ENCODE measurements around the gene CLEC17A.
"Not testable (repeated sequence)": the region's sequence is repeated elsewhere in the genome, so short reads cannot be mapped to it uniquely, and the experiment has no call there.

Gene CLEC17A

DNA sequence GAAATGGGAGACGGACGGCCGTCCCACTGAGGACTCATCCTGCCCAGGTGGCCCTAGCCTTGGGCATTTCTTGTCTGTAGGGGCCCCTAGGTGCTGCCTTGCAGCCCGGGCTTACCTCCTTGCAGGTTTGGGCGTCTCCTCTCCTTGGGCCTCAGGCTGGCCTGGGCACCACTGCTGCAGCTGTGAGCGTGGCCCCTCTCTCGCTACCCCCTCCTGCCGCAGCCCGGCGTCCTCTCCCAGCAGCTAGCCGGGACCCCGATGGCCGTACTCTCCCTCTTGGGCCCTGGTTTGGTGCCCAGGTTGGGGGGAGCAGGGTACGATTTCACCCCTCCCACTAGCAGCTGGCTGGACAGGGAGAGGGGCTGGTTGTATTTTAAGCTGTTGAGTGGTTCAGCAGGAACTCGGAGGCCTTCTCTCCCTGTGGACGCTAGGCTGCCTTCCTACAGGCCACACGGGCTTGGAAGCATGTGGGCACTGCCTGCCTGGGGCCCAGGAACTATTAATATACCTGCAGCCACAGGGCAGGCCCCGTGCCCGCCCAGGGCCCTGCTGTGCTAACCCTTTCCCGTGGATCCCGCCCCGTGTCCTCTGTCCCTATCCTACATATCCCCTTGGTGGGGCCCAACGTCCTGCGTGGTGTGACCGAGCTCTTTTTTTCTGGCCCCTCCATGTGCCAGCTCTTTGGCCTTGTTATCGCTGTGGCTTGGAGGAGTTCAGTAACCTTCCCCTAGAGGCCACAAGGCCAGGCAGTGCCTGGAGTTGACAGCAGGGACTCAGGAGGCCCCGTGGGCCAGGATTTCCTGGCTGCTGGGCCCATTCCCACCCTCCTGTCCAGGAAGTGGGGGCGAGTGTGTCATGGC is 22.7 kb upstream of the CLEC17A start:
- DNase-seq: no peak

- DNase-seq: no peak
Measured at GRCh38 chr19:14560776-14561108, 22.1 kb upstream of the CLEC17A start.

DNA sequence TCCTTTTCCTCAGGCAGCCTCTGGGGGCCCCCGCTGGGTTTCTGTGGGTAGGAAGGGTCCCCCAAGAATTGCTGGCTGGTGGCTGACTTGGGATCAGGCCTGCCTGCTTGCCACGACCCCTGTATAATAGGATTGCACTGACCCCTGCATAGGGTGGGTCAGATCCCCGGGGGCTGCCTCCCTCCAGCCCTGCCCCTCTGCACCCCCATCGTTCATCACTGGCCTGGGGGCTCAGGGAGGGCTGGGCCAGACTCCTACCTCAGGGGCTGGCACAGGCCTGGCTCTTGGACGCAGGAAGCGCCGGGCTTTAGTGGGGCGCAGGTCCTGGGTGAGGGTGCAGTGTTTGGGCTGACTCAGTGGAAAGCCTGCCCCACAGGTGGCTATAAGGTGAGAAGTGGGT is 21.6 kb upstream of the CLEC17A start:
- no peak for DNase-seq

DNA sequence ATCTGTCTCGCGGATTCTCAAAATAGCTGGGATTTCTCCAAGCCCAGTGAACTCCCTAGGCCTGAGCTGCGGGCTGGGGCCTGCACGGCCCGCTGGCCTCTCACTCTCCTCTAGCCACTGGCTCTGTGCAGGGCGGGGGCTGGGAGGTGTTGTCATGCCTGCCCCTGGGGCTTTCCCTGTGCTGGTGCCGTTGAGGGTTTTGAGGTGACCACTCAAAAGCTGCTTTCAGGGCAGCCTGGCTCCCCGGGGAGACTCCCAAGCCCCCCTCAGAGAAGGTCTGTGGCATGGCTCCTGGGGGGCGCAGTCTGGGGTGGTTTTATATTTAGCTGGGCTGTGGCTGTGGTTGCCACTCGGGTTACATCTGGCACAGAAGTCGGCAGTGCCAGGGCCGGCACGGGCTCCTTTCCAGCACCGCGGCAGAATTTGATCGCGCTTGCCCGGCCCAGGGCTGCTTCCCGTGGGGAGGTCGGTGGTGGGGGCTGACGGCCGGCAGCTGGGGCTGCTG is 21.0 kb upstream of the CLEC17A start:
- DNase-seq: no peak

DNA sequence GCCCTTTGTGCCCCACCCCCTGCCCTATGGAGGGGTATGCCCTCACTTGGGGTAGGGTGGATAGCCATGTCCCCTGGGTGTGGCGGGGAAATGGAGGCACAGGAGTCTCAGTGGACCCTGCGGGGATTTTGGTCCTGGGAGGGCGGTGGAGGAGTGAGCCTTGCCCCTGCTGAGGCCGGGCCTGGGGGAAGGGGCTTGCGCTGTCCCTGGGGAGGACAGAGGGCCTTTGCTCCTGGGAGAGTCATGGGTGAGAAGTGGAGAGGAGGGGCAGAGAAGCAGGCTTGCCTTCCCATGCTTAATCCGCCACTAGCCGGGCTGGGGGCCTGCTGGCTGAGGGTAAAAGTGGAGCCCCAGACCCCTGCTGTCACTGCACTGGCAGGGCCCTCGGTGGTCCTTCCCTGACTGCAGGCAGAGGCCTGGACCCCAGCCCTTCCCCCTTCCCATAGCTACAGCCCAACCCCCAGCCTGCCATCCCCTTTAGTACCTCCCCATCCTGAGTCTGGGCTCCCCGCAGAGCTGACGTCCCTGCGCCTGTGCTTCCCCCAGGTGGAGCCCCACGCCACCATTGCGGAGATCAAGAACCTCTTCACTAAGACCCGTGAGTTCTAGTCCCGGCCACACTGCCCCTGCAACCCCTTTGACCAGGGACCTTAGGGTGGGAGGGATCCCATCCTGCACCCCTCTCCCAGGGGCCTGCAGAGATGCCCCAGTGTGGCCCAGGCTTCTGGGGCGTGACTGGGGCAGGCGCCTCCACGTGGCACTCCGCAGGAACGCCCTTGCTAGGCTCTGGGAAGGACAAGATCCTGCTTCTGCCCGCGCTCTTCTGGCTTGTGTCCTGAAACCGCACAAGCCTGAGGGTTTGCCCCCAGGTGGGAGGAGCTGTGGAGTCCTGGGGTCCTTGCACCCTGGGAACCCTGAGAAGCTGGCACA is 20.0 kb upstream of the CLEC17A start:
- DNase-seq: no peak

DNA sequence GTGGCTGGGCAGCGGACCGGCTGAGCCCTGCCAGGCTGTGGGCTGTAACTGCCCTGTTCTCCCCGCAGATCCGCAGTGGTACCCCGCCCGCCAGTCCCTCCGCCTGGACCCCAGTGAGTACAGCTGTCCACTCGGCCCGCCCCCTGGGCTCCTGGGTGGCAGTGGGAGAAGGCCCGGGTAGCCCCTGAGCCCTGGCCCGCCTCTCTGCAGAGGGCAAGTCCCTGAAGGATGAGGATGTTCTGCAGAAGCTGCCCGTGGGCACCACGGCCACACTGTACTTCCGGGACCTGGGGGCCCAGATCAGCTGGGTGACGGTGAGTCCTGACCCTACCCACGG is 19.3 kb upstream of the CLEC17A start:
- no peak for DNase-seq

GRCh38 chr19:14563989-14564651 is 18.8 kb upstream of the CLEC17A start:
- no peak for DNase-seq

DNA sequence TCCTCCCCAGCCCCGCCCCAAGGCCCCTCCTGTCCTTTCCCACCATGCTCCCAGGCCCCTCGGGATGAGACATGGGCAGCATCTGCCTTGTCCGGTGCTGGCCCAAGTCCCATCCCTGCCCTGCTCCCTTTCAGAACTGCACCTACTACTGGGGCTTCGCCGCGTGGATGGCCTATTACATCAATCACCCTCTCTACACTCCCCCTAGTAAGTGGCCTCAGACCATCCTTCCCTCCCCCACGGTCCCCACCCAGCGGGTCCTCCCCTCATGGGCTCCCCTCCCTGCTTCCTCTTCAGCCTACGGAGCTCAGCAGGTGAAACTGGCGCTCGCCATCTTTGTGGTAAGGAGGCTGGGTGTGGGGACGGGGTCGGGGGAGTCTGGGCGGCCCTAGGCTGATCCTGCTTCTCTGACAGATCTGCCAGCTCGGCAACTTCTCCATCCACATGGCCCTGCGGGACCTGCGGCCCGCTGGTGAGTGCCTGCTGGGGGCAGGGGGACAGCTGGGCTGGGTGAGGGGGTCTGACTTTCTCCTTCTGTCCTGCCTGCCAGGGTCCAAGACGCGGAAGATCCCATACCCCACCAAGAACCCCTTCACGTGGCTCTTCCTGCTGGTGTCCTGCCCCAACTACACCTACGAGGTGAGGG is 18.1 kb upstream of the CLEC17A start:
- not testable (repeated sequence) for DNase-seq

- no peak for DNase-seq
Measured at GRCh38 chr19:14565298-14565679, 17.6 kb upstream of the CLEC17A start.

GRCh38 chr19:14565765-14566711 is 16.8 kb upstream of the CLEC17A start:
- DNase-seq: no peak

- no peak for DNase-seq
Measured at GRCh38 chr19:14566712-14567077, 16.2 kb upstream of the CLEC17A start.

DNA sequence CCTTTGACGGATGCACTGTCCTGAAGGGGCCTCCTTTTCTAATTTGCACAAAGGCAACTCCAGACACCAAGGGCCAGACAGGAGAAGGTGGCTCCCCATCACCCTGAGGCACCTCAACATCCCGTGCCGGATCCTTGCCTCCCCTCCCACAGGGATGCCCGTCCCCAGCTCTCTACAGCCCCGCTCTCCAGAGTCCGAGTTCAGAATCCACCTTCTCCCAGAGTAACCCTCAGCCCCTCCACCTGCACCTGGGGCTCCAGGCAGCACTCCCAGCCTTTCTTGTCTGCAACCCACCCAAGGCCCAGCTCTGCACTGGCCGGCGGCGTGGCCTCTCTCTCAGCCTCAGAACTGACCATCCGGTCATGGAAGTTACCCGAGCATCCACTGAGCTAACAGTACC is 15.8 kb upstream of the CLEC17A start:
- no peak for DNase-seq

- no peak for DNase-seq
Measured at GRCh38 chr19:14570864-14571527, 11.9 kb upstream of the CLEC17A start.

DNA sequence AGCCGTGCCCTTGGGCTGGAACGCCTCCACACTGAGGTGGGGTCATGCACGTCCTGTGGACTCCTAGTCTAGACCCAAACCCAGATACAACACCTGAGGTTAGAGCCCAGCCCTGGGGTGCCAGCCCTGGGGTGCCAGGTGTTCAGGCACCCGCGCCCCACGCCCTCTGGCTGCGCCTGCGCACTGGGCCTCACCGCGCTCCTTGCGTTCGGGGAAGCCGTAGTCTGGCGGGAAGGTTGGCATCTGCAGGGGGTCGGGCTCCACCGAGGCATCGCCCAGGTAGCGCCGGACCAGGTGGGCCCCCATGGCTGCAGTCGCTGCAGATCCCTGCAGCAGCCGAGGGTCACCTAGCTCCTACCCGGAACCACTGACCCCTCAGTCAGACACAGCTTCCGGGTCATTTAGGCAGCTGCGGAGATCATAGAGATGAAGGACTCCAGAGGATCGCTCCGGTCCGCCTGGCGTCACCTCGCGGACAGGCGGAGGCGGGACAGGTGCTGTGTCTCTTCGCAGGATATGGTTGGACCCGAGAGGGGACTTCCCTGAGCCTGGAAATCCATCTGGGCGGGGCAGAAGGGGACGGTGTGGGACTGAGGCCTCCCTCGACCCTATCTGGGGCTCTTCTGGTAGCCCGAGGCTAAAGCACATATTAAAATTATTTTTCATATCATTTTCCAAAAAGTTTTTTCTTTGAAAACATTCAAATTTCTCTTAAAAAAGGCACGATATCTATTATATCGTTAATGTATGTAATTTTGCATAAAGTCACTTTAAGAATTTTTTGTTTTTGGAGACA is 11.0 kb upstream of the CLEC17A start, which contains the start of gene NDUFB7:
Gene NDUFB7, minus strand, starts transcription at position 372 of the 796 bp plus-strand sequence. Its CDS starts 66 bp downstream, at position 306.
- peak; percentile 82 for DNase-seq

DNA sequence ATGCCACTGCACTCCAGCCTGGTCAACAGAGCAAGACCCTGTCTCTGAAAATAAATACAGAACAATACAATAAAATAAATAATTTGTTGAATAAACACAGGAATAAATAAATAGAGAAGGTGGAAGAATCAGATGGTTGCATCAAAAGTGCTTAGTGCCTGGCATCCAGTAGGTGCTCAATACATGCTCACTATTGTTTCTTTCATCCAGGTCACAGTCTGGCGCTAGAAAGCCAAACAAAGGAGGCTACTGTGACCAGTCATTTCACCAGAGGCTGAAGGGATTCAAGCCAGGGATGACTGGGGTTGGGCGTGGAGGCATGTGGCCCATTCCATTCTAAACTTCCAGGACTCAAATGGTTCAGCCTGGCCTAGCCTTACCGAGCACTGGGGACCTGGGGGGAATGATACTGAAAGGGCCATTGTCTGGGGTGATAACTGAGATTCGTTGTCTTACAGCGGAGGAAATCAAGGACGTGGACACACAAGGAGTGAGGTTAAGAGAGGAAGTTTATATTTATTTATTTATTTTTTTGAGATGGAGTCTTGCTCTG is 7.4 kb upstream of the CLEC17A start:
- DNase-seq: no peak

DNA sequence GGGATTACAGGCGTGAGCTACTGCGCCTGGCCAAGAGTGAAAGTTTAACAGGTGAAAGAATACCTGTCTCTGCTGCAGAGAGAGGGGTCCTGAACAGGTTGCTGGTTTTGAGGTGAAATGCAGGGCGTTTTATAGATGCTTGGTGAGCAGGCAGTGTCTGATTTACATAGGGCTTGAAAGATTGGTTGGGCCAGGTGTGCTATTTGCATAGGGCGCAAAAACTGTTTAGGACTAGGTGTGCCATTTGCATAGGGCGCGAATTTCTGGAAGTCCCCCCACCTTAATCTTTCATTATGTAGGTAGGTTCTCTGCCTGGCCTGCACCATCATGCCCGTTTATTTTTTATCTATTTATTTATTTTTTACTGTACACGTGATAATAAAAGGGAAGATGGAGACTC is 6.5 kb upstream of the CLEC17A start:
- no peak for DNase-seq

DNA sequence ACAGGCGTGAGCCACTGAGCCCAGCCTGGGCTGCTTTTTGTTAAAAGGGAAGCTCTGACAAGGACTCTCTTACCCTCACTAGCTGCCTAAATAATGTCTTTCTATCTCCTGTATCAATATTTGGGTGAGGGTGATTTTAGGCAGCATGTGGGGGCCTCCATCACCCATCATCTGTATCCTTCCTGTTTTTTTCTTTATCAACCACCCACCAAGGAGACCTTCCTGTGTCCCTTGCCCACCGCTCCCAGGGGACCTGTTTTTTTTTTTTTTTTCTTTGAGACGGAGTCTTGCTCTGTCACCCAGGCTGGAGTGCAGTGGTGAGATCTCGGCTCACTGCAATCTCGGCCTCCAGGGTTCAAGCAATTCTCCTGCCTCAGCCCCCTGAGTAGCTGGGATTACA is 5.6 kb upstream of the CLEC17A start:
- DNase-seq: no peak

GRCh38 chr19:14577885-14578427 is 4.9 kb upstream of the CLEC17A start:
- DNase-seq: no peak

- DNase-seq: no peak
Measured at GRCh38 chr19:14580623-14581237, 2.2 kb upstream of the CLEC17A start.
